Cardiac fibroblast (primary cell): ENCODE measurements around the gene ARID3B.
"Not testable (repeated sequence)": the region's sequence is repeated elsewhere in the genome, so short reads cannot be mapped to it uniquely, and the experiment has no call there.

Experiments used
- DNase-seq, 2 donors: peaks; one replicate each; pipeline versions ENCODE4 v3.0.0 to v3.0.0-alpha.2; 2010; ENCODE audit warnings: low read depth in 2 of 2
- H3K4me3 ChIP-seq, 2 donors: replicated peaks in 1 of 2; 1 replicate in 1 of 2; 2 replicates in 1 of 2; pipeline ENCODE4 v1.5.1; 2011; ENCODE audit warnings: low read depth in 2 of 2, low read length in 2 of 2, mild to moderate bottlenecking in 2 of 2, moderate library complexity in 1 of 2
- CTCF ChIP-seq: IDR thresholded peaks from one replicate; pipeline ENCODE4 v1.5.1; 2011; ENCODE audit warnings: low read depth, mild to moderate bottlenecking, low read length, inconsistent platforms

Gene ARID3B

GRCh38 chr15:74504418-74504817, 36.6 kb upstream of the ARID3B start:
- DNase-seq: no peak
- no peak for TF ChIP-seq CTCF

GRCh38 chr15:74504836-74505235, 36.2 kb upstream of the ARID3B start:
- no peak for TF ChIP-seq CTCF
- no peak for DNase-seq
- H3K4me3 ChIP-seq: no peak overlapping the region

More at GRCh38 chr15:74504418-74504817, 36.6 kb upstream of the ARID3B start:
- no peak overlapping the region for H3K4me3 ChIP-seq

GRCh38 chr15:74505837-74506514, 35.0 kb upstream of the ARID3B start:
- DNase-seq: peak; percentile 13 to 60
- TF ChIP-seq CTCF: no peak
- H3K4me3 ChIP-seq: no peak overlapping the region

- no peak overlapping the region for H3K4me3 ChIP-seq
- TF ChIP-seq CTCF: no peak
- no peak for DNase-seq
These were observed 34.5 kb upstream of the ARID3B start for GRCh38 chr15:74506515-74506840.

- no peak for TF ChIP-seq CTCF
- H3K4me3 ChIP-seq: no peak overlapping the region
- DNase-seq: peak; percentile 16 to 26
These were observed 29.4 kb upstream of the ARID3B start for GRCh38 chr15:74511583-74511982.

- H3K4me3 ChIP-seq, DNase-seq: not testable (repeated sequence)
These were observed 27.0 kb upstream of the ARID3B start for GRCh38 chr15:74514059-74514458.

GRCh38 chr15:74517096-74517495, 23.9 kb upstream of the ARID3B start:
- DNase-seq: no peak

More at GRCh38 chr15:74517096-74517495, 23.9 kb upstream of the ARID3B start:
- no peak for TF ChIP-seq CTCF
- H3K4me3 ChIP-seq: no peak overlapping the region
